NCI-H460 (cell line): Measurements from ENCODE around the gene FBLN1. TPM values are rescaled to one million over a fixed set of nuclear protein-coding genes. Genes with fewer than 3 reads are reported as not detected.
"Not testable (repeated sequence)": the region's sequence is repeated elsewhere in the genome, so short reads cannot be mapped to it uniquely, and the experiment has no call there.

Experiments used
- DNase-seq: peaks from one replicate; pipeline ENCODE4 v3.0.0-alpha.2; 2016; ENCODE audit warnings: low read depth; ENCODE audit errors: extremely low read depth
- polyA plus RNA-seq: library from polyadenylated mRNA; depleted of rRNA; stranded (reverse); fragments of >200 nt; gene quantifications from 2 replicates; pipeline ENCODE4 v1.2.3, GENCODE V29; 2014; cell fraction: nucleus; rRNA removed
- total RNA-seq: library from RNA; depleted of rRNA; stranded (reverse); fragments of >200 nt; shearing (Covaris generic); gene quantifications from 2 replicates; pipeline ENCODE4 v1.2.3, GENCODE V29; 2014; rRNA removed

FBLN1 gene
- total RNA-seq = 2.5 and 3.9 TPM in 2 replicates
- polyA plus RNA-seq = 4.5 and 5.2 TPM in 2 replicates

GRCh38 chr22:45502215-45503049, at the start of gene FBLN1:
Gene FBLN1, plus strand, starts transcription at chr22:45502883. Its CDS starts 103 bp downstream, at chr22:45502986.
- peak; percentile 1 for DNase-seq

GRCh38 chr22:45453764-45454163, 48.9 kb upstream of the FBLN1 start:
- no peak for DNase-seq

- DNase-seq = no peak
These were observed 48.4 kb upstream of the FBLN1 start for GRCh38 chr22:45454275-45454674.

- no peak for DNase-seq
These were observed 47.5 kb upstream of the FBLN1 start for GRCh38 chr22:45455212-45455611.

- DNase-seq = no peak
These were observed 47.1 kb upstream of the FBLN1 start for GRCh38 chr22:45455621-45456020.

- no peak for DNase-seq
These were observed 45.9 kb upstream of the FBLN1 start for GRCh38 chr22:45456811-45457210.

GRCh38 chr22:45458532-45458931, 44.2 kb upstream of the FBLN1 start:
- DNase-seq = no peak

GRCh38 chr22:45459235-45459634, 43.4 kb upstream of the FBLN1 start:
- DNase-seq = no peak

- no peak for DNase-seq
These were observed 42.2 kb upstream of the FBLN1 start for GRCh38 chr22:45460288-45461109.

GRCh38 chr22:45462034-45462655, 40.5 kb upstream of the FBLN1 start:
- DNase-seq = no peak

- not testable (repeated sequence) for DNase-seq
These were observed 39.0 kb upstream of the FBLN1 start for GRCh38 chr22:45463691-45464090.

- no peak for DNase-seq
These were observed 37.0 kb upstream of the FBLN1 start for GRCh38 chr22:45465633-45466032.

GRCh38 chr22:45468872-45469271, 33.8 kb upstream of the FBLN1 start:
- no peak for DNase-seq

GRCh38 chr22:45469281-45470073, 33.2 kb upstream of the FBLN1 start:
- no peak for DNase-seq

GRCh38 chr22:45470871-45471270, 31.8 kb upstream of the FBLN1 start:
- no peak for DNase-seq

- DNase-seq = no peak
These were observed 30.3 kb upstream of the FBLN1 start for GRCh38 chr22:45472426-45472825.

GRCh38 chr22:45473626-45474237, 29.0 kb upstream of the FBLN1 start:
- no peak for DNase-seq

- DNase-seq = no peak
These were observed 27.5 kb upstream of the FBLN1 start for GRCh38 chr22:45475063-45475747.

- no peak for DNase-seq
These were observed 26.7 kb upstream of the FBLN1 start for GRCh38 chr22:45475851-45476514.
